AG09309 (cell line): ENCODE results near the gene NPSR1.
"Not testable (repeated sequence)": the region's sequence is repeated elsewhere in the genome, so short reads cannot be mapped to it uniquely, and the experiment has no call there.

ENCODE experiments used
- DNase-seq: peaks from one replicate; pipeline ENCODE4 v3.0.0-alpha.2; 2010; ENCODE audit warnings: low read depth
- H3K4me3 ChIP-seq: 2 replicates; pipeline ENCODE4 v1.5.1; 2011; ENCODE audit warnings: mild to moderate bottlenecking, low read depth, low read length, moderate library complexity; ENCODE audit not compliant: control insufficient read depth
- TF ChIP-seq, protein P1 (sequence below): IDR thresholded peaks from 2 replicates; pipeline ENCODE4 v1.5.1; 2011; ENCODE audit warnings: mild to moderate bottlenecking, low read depth, low read length, inconsistent platforms; ENCODE audit not compliant: insufficient read depth, control insufficient read depth; ENCODE audit errors: missing control alignments

NPSR1 gene

DNA sequence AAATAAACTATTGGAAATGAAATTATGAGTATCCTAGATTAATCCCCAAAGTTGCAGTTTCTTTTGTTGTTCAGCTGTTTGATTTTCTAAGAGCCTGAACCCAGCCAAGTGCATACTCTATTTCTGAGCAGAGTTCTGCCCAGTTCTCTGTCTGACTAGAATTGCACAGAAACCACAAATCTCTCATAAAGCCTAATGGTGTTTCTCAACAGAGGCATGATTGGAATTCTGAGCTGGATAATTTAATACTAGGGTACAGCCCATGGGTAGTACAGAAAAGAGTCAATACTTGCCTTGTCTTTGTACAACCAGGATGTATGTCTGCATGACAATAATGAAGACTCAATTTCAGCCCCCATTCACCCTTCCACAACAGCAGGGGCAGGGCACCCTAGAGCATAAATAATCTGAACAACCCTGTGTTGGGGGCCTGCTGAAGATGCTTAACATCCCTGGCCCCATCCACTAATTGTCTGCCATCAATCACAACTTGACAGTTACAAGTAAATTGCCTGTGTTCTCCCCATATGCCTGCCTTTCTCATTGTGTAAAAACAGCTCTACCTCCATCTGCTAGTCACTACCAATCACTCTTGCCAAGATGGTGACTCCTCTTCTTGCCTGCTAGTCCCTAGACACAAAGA lies 114.4 kb downstream of the NPSR1 start:
- no peak for DNase-seq
- TF ChIP-seq, protein P1, sequence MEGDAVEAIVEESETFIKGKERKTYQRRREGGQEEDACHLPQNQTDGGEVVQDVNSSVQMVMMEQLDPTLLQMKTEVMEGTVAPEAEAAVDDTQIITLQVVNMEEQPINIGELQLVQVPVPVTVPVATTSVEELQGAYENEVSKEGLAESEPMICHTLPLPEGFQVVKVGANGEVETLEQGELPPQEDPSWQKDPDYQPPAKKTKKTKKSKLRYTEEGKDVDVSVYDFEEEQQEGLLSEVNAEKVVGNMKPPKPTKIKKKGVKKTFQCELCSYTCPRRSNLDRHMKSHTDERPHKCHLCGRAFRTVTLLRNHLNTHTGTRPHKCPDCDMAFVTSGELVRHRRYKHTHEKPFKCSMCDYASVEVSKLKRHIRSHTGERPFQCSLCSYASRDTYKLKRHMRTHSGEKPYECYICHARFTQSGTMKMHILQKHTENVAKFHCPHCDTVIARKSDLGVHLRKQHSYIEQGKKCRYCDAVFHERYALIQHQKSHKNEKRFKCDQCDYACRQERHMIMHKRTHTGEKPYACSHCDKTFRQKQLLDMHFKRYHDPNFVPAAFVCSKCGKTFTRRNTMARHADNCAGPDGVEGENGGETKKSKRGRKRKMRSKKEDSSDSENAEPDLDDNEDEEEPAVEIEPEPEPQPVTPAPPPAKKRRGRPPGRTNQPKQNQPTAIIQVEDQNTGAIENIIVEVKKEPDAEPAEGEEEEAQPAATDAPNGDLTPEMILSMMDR, result no peak
- no peak overlapping the region for H3K4me3 ChIP-seq

DNA sequence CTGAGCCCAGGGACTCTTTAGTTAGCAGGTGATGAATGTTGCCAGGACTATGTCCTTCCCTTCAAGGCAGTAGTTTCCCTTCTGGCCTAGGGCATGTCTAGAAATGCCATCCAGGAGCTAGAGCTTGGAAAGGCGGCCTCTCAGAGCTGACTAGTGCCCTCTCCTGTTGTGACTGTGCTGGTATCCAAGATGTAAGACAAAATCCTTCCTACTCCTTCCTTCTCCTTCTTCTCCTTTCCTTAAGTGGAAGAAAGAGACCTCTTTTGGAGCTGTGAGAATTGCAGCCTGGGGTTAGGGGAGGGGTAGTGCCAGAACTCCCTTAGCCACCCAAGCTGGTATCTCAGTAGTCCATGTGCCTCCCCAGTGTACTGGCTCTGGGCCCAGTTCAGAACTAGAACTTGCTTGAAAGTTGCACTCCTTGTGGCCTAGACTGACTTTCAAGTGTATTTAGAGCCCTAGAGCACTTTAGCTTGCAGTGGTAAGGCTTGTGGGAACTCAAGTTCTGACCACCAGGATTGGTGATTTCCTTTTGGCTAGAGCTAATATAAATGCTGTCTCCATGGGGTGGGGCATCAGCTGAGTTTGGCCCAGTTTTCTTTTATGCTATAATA lies 118.8 kb downstream of the NPSR1 start:
- no peak for DNase-seq
- H3K4me3 ChIP-seq, result no peak overlapping the region
- TF ChIP-seq, protein P1, result no peak

DNA sequence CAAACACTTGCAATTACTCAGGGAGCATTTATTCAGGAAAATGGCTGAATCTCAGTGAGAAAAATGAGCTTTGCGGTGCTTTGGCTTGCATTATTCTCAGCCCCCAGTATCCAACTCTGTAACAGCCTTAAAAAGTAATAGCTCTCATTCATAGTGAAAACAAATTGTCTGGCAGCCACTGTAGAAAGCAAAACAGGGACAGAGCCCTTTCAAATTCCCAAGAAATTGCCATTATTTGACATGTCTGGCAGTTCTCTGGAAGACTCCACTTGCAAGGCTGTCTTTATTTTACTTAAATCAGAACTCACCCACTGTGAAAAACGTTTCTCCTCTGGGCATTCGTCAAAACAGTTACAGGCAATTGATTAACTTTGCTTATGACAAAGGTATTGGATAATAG lies 122.5 kb downstream of the NPSR1 start:
- TF ChIP-seq, protein P1, result no peak
- H3K4me3 ChIP-seq, result no peak overlapping the region
- no peak for DNase-seq

DNA sequence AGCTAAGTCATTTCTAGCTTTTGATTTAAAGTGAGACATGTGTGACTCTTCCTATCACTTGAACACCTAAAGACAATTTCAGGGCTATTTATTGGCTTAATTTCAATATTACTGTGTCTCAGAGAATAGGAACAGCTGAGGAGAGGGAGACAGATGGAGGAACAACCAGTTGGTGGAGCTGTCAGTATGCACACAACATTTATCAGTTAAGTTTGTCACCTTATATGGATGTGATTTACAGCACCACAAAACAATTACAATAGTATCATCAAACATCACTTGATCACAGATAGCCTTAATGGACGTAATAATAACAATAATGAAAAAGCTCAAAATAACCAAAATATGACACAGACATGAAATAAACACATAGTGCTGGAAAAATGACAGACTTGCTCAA lies 129.6 kb downstream of the NPSR1 start:
- TF ChIP-seq, protein P1, result no peak
- no peak overlapping the region for H3K4me3 ChIP-seq
- no peak for DNase-seq

DNA sequence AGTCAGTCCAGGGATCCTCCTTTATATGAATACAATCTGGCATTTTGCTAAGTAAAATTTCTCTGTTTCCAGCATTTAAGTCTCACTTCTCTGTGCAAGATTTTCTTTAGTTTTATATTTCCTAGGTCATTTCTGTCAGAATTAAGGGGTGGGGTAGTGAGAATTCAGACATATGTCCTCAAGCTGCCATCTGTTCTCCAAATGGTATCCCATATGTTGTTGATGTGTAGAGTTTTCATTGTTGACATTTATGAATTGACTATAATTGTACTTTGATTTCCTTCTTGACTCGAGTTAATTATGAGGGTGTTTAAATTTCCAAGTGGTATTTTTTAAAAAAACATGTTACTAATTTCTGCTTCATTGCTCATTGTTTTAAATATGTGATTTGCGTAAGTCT lies 148.8 kb downstream of the NPSR1 start:
- DNase-seq, result no peak
- TF ChIP-seq, protein P1, result no peak
- no peak overlapping the region for H3K4me3 ChIP-seq

DNA sequence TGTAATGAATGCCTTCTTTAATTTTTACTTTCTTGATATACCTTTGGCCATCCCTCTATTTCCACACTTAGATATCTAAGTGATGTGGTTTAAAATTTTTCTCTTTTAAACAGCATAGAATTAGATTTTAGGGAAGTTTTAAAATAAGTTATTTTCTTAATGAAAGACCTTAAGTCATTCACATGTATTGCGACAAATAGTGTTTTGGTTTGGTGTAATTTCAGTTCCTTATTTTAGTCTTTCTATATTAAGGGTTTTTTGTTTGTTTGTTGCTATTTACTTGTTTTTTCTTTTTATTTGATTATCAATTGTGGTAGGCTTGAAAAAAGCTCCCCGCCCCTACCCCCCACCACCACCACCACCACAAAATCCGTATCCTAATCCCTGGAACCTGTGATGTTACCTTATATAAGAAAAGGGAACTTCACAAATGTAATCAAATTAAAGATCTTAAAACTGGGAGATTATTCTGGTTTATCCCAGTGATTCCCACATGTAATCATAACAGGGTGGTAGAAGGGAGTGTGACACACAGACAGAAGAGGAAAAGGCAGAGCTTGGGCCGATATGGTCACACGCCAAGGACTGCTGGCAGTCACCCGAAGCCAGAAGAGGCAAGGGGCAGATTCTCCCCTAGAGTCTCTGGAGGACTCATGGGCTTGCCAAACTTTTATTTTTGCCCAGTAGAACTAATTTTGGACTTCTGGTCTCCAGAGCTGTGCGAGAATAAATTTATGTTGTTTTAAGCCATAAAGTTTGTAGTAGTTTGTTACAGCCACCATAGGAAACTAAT lies 149.7 kb downstream of the NPSR1 start:
- no peak for DNase-seq
- TF ChIP-seq, protein P1, result no peak

DNA sequence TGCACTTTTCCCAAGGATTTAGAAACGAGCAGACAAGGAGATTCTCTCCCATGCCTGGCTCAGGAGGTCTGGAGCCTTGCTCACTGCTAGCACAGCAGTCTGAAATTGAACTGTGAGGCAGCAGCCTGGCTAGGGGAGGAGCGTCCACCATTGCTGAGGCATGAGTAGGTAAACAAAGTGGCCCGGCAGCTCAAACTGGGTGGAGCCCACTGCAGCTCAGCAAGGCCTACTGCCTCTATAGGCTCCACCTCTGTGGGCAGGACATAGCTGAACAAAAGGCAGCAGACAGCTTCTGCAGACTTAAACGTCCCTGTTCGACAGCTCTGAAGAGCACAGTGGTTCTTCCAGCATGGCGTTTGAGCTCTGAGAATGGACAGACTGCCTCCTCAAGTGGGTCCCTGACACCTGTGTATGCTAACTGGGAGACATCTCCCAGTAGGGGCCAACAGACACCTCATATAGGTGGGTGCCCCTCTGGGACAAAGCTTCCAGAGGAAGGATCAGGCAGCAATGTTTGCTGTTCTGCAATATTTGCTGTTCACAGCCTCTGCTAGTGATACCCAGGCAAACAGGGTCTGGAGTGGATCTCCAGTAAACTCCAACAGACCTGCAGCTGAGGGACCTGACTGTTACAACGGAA lies 156.3 kb downstream of the NPSR1 start:
- DNase-seq, H3K4me3 ChIP-seq: not testable (repeated sequence)

More for the DNA sequence above, 149.7 kb downstream of the NPSR1 start:
- no peak overlapping the region for H3K4me3 ChIP-seq
